GM19397 (cell line): ENCODE results near the gene TMIGD3.
"Not testable (repeated sequence)": the region's sequence is repeated elsewhere in the genome, so short reads cannot be mapped to it uniquely, and the experiment has no call there.

Source experiments
- ATAC-seq: cut with Tn5 transposase; IDR thresholded peaks from one replicate; pipeline ENCODE4 v1.9.1; 2021; ENCODE audit warnings: mild to moderate bottlenecking, moderate library complexity; ENCODE audit not compliant: unreplicated experiment

The TMIGD3 gene

DNA sequence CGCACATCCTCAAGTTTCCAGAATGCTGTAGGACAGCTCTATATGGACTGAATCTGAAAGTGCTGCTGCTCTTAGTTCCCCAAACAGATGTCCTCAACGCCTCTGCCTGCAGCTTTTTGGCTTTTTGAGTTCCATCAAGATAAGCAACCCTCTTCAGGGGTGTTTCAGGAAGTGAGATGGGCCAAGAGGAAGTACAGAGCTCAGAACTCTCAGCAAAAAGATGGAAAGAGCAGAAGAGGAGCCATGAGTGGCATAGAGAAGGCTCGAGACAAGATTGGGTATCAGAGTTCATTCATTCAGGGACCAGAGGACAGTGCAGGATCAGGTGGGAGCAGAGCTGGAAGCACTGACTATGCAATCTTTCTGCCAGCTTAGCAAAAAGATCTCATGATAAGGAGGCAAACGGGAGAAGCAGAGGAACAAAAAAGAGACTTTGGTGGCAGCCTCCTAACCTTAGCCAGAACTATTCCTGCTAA is at the start of gene TMIGD3, which contains the start of gene ADORA3:
TSS of gene TMIGD3 (minus strand) at position 49 of the 476 bp plus-strand sequence. CDS start 279 bp downstream, outside the sequence.
TSS of gene ADORA3 (minus strand) at position 49 of the 476 bp plus-strand sequence. CDS start 279 bp downstream, outside the sequence.
- no peak for ATAC-seq

DNA sequence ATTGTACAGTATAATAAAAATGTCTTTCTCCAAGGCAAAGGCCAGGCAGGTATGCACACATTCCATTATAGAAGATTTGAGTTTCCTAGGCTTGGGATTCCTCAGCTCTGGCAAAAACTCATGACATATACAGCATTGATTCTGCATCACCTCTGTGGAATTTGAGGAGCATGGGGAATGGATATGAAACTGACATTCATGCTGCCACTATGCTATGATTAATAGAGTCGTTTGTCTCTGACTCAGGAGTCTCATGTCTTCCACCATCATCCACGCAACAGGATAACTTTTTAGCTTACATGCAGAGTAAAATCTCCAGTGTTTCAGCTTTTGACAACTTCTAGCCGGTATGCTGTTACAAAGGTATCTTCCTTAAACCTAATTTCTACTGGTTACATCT is 49.8 kb upstream of the TMIGD3 start:
- ATAC-seq, result no peak

DNA sequence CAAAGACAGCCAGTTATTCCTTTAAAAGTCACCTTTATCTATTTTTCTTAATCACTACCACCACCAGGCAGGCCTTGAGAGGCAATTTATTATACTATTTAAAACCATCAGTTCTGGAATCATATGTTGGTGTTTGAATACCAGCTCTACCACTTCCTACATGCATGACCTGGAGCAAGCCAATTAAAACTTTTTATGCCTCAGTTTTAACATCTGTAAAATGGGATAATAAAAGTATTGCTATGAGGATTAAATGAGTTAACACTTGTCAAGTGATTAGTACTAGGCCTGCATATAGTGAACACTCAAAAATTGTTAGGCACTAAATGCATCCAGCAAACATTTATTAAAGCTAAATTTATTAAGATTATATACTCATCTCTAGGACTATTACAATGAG is 49.2 kb upstream of the TMIGD3 start:
- no peak for ATAC-seq

DNA sequence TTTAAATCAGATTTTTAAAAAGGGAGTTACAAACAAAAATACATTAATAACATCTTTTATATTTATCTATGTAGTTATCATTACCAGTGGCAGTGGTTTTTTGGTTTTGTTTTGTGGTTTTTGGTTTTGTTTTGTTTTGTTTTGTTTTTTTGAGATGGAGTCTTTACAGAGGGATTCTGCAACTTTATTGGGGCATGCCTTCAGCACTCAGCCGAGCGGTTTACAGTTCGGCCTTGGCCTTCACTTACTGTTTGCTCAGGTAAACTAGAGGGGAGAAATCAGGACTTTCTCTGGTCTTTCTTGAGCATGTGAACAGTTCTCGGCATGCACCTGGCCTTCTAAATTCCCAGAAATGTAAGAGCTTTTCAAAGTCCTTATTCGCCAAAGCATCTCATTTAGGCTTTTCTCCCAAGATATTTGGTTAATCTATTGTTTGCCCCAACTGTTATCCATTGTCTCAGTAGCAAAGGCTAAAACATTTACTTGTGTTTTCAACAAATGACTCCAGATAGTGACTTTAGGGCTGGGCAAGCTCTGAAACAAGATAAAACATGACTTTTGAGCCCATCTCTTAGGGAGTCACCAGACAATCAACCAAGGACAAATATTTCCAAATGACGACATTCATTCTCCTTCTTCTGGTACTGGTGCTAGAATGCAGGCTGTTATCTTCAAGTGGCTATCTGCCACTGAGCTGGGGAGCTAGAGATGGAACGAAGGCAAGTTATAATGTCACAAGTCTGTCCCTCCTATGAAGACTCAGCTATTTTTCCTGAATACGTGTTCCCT is 48.4 kb upstream of the TMIGD3 start:
- ATAC-seq, result no peak

DNA sequence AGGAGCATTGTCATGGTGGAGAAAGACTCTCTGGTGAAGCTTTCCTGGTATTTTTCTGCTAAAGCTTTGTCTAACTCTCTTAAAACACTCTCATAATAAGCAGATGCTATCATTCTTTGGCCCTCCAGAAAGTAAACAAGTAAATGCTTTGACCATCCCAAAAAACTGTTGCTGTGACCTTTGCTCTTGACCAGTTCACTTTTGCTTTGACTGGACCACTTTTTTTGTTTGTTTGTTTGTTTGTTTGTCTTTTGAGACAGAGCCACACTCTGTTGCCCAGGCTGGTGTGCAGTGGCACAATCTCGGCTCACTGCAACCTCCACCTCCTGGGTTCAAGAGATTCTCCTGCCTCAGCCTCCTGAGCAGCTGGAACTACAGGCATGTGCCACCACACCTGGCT is 44.4 kb upstream of the TMIGD3 start:
- ATAC-seq, result not testable (repeated sequence)

- ATAC-seq, result no peak
These were observed 38.8 kb upstream of the TMIGD3 start for GRCh38 chr1:111542187-111542586.

DNA sequence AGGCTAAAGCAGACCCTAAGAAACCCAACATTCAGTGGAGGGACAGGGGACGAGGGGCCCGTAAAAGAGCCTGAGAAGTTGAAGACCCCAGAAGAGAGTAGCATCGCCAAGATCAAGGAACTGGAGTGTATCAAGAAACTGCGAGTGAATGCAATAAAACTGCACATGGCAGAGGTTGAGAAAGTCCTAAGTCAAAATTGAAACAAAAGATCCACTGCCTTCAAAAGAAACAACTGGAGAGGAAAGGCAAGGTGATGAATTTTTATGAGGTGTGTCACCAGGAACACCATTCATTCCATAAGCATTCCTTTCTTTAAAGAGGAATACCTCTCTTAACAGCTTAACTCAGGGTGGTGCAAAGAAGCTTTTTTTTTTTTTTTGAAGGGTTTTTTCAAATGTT is 38.3 kb upstream of the TMIGD3 start:
- ATAC-seq, result no peak

- no peak for ATAC-seq
These were observed 37.5 kb upstream of the TMIGD3 start for GRCh38 chr1:111540928-111541327.

DNA sequence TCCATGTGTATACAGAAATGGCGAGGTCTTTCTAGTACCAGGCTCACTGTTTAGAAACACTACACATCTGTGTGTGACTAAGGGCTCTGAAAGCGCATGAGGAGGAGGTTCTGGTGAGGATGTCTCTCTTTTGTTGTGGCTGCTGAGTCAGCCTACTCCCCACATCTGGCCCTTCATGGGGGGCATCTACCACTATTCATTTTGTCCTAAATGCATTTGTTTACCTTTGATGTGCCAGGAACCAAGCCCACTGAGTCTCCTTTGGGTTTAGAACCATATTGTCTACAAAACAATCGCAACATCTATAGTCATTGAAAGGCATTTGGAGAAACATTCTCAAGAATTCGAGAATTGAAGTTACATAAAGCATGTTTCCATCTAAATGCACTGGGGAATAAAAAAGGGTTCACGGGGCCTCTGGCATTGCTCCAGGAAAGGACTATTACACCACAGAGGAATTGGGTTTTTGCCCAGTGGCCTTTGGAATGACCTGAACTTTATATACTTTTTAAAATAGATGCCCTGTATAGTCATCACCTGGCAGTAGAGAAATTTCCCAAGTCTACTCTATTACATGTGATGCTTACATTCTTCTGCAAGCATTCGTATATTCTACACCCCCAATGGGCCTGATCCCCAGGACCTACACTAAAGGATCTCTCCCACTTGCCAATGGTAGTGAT is 35.1 kb upstream of the TMIGD3 start:
- ATAC-seq, result no peak

GRCh38 chr1:111535256-111536191 is 32.1 kb upstream of the TMIGD3 start:
- no peak for ATAC-seq

- no peak for ATAC-seq
These were observed 16.6 kb upstream of the TMIGD3 start for GRCh38 chr1:111520053-111520452.

DNA sequence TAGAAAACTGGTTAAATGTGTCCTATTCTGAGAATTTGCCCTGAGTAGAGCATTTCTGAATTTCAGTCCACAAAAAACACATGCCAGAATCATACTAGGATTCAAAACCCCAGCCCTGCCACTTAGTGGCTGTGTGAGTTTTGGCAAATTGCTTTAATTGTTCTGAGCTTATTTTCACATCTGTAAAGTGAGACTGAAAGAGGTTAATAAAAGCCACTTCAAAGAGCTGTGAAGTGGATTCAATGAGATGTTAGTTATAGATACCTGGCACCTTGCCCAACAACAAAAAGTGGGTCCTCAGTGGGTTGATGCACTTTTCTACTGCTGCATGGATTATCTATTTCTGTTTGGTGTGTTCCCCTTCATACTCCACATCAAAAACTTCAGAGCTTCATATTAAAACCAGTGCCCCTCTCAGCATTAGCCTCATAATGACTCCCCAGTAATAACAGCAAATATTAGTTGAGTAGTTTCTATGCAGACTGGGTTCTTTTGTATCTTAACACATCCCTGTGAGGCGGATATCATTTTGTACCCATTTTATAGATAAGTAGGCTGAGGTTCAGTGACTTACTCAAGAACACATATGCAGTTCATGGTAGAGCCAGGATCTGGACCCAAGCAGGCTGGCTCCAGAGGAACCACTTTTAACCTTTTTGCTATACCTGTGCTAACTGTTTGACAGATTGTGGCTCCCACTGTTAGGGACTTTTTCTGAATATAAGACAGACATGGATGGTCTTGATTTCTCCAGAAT is 14.2 kb upstream of the TMIGD3 start:
- no peak for ATAC-seq

DNA sequence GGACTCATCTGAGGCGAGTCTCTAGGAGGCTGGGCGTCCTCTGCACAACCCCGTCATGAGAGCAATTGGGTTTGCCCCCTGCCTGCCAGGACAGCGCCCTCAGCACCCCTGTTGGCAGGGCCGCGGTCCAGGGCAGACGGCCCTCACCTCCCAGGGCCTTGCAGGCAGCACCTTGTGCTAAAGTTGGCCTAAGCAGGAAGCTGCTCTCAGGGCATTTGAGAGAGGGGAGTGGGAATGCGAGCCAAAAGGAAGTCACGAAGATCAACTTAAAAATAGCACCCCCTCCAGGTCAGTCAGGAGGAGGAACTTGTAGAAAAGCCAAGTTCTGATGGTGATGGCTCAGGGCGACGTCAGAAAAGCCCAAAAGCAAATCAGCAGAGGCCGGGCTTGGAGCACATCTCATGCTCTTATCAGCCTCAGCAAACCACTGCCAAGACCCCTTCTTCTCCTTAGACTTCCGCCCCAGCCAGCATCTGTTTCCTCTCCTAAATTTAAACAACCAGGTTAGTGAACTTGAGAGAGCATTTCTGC is 12.6 kb upstream of the TMIGD3 start:
- no peak for ATAC-seq

- ATAC-seq, result no peak
These were observed 12.0 kb upstream of the TMIGD3 start for GRCh38 chr1:111515291-111516004.

- ATAC-seq, result no peak
These were observed 10.1 kb upstream of the TMIGD3 start for GRCh38 chr1:111513410-111514020.

- no peak for ATAC-seq
These were observed 9.5 kb upstream of the TMIGD3 start for GRCh38 chr1:111512931-111513330.

GRCh38 chr1:111512132-111512889 is 8.9 kb upstream of the TMIGD3 start:
- ATAC-seq, result no peak

DNA sequence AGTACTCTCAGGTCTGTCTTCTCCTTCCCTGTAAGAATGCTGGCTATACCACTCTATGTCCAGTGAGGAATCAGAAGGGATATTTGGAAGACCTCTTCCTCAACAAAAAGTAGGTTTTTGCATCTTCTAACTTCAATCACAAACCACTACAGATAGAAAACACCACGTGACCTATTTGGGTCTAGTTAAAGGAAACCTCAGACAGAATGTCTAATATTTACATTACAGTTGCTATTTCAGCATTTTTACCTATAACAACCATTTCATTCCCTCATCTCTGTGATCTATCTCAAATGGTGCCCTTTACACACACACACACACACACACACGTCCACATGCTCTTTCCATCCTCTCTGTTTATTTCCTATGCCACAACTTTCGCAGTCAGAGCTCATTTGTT is 7.9 kb upstream of the TMIGD3 start:
- ATAC-seq, result no peak
